AG09309 (cell line): ENCODE results near the gene PI16.
"Not testable (repeated sequence)": the region's sequence is repeated elsewhere in the genome, so short reads cannot be mapped to it uniquely, and the experiment has no call there.

Experiments used
- DNase-seq: peaks from one replicate; pipeline ENCODE4 v3.0.0-alpha.2; 2010; ENCODE audit warnings: low read depth
- H3K4me3 ChIP-seq: 2 replicates; pipeline ENCODE4 v1.5.1; 2011; ENCODE audit warnings: mild to moderate bottlenecking, low read depth, low read length, moderate library complexity; ENCODE audit not compliant: control insufficient read depth
- CTCF ChIP-seq: IDR thresholded peaks from 2 replicates; pipeline ENCODE4 v1.5.1; 2011; ENCODE audit warnings: mild to moderate bottlenecking, low read depth, low read length, inconsistent platforms; ENCODE audit not compliant: insufficient read depth, control insufficient read depth; ENCODE audit errors: missing control alignments

Gene PI16

DNA sequence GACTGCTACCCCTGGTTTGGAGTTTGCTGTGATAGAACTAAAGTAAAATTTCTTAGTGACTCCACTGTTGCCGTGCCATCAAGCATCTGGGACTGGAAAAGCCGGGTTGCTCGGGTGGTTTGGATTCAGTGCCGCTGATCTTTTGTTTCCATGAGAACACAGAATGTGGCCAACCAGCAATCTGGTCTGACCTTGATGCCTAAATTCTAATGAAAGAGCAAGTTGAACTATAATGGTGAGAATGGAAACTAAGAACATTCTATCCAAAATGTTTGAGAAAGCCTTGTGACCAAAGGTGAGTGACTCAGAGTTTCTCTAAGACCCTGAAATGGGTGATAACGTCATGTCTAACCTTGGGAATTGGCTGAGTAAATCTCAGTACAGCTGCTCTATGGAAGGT lies 9.9 kb upstream of the PI16 start:
- no peak overlapping the region for H3K4me3 ChIP-seq
- no peak for DNase-seq
- no peak for TF ChIP-seq CTCF

GRCh38 chr6:36945301-36945700 lies 9.2 kb upstream of the PI16 start:
- no peak for TF ChIP-seq CTCF
- H3K4me3 ChIP-seq: no peak overlapping the region
- no peak for DNase-seq

DNA sequence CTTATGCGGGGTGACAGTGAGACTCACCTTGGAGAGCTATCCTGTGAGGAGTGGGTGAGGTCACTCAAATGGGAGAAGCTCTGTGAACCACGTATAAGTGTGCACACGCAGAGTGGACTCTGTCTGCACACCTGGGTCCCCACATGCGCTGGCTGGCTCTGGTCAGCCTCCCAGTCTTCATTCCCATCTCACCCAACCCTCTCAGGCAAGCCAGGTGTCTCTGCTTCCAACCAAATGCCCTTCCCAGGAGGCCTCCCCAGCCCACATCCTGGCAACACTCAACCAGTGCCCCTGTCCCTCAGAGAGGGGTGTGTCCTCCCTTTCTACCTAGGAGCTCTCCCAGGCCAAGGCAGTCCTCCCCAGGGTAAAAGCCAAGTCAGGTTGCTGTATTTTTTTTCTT lies 8.0 kb upstream of the PI16 start:
- no peak for TF ChIP-seq CTCF
- no peak overlapping the region for H3K4me3 ChIP-seq
- no peak for DNase-seq

DNA sequence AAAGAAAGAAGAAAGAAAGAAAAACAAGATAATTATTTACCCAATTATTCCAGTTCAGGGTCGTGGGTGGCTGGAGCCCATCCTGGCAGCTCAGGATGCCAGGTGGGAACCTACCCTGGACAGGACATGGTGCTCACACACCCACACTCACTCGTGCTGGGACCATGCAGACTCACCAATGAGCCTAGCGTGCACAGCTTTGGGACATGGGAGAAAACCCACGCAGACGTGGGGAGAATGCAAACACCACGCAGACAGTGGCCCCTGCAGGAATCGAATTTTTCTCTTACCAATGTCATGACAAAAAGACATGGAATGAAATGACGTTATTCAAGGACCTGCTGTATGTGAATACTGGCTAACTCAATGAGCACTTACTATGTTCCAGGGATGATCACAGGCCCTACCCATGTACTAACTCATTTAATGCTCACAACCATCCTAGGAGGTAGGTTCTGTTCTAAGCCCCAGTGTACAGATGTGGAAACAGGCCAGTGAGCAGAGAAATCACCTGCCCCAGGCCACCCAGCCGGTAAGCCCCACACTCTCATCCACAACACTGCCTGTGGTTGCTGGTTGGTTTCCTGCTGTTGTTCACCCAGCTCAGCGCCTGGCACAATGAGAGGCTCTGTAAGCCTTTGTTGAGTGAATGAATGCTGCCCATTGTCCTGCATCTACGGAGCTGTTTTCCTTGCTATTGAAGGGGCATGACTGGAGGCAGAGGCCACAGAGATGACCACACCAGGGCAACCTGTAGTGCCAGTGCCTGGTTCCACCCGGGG lies 6.8 kb upstream of the PI16 start:
- no peak for DNase-seq
- TF ChIP-seq CTCF: no peak
- no peak overlapping the region for H3K4me3 ChIP-seq

- H3K4me3 ChIP-seq, DNase-seq: not testable (repeated sequence)
Observed at GRCh38 chr6:36949076-36949475, 5.5 kb upstream of the PI16 start.

DNA sequence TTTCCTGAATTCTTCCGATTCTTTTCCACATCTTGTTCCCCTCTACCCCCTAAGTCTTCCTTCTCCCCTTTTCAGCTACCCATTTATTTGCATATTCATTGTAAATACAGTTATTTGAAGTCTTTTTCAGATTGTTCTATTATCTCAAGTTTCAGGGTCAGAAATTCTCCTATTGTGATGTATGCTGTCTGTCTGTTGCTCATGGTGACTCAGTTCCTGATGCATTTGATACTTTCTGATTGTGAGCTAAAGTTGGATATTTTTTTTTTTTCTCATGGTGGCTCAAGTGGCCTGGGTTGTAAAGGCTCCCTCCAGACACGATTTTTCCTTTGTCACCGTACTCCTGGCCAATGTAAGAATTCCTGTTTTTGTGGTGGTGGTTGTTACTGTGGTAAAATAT lies 4.9 kb upstream of the PI16 start:
- no peak for TF ChIP-seq CTCF
- no peak for DNase-seq

DNA sequence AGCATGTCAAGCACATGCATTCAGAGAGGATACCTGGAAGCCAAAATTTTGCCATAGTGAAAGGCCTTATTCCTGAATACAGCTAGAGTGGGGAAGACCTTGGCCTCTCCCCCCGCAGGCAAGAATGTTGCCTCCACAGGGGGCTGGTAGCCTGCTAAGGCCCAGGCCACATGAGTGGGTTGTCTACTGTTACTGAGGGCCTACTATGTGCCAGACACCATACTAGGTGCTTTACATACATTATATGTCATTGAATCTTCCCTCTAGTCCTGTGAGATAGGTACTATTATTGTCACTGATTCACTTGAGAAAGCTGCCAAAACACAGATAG lies 642 bp upstream of the PI16 start:
- no peak overlapping the region for H3K4me3 ChIP-seq
- no peak for DNase-seq
- TF ChIP-seq CTCF: no peak

More for the DNA sequence above, 4.9 kb upstream of the PI16 start:
- no peak overlapping the region for H3K4me3 ChIP-seq
